LNCAP (cell line): ENCODE data around the gene CDK2.

ENCODE experiments used
- CTCF ChIP-seq: fragments of 450-650 bp; IDR thresholded peaks from 2 replicates; pipeline ENCODE4 v1.5.1; 2017; ENCODE audit warnings: mild to moderate bottlenecking

CDK2 gene

DNA sequence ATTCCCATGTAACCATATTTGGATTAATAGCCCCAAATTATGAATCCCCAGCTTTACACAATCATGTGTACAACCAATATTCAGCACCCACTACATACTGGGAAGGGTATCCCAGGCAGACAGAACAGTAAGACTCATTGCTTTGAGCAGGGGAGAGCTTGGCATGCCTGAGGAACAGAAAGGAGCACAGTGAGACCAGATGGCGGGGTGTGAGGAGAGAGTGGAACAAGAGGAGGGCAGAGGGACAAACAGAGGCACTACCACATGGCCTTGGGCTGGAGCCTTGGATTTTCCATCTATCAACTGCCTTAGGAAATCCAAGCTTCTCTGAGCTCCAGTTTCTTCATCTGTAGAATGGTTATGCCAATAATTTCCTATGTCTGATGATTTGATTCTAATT, 31.9 kb upstream of the CDK2 start:
- no peak for TF ChIP-seq CTCF

- TF ChIP-seq CTCF: no peak
Observed at GRCh38 chr12:55935738-55936151, 30.9 kb upstream of the CDK2 start.

- TF ChIP-seq CTCF: no peak
Observed at GRCh38 chr12:55937981-55938380, 28.6 kb upstream of the CDK2 start.

DNA sequence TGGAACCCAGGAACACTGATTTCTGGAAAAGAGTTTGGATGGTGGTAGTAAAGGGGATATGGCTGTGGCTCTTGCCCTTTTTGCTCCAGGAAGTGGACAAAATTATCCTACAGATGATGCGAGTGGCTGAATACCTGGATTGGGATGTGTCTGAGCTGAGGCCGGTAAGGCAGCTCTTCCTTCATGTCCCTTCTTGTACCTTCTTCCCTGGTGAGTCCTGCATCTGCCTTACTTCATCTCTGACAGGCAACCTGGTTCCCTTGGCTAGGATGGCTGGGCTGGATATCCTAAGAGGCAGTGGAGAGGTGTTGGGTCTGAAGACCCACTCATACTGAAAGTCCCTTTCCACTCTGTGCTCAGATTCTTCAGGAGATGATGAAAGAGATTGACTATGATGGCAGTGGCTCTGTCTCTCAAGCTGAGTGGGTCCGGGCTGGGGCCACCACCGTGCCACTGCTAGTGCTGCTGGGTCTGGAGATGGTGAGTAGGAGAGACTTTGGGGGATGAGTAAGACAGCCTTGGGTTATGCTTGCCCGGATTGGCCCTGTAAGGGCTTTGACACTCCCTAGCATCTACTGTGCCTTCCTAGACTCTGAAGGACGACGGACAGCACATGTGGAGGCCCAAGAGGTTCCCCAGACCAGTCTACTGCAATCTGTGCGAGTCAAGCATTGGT, 27.7 kb upstream of the CDK2 start:
- TF ChIP-seq CTCF: no peak

- TF ChIP-seq CTCF: peak; percentile 91
Observed at GRCh38 chr12:55940065-55940732, 26.4 kb upstream of the CDK2 start.

GRCh38 chr12:55942055-55942454, 24.6 kb upstream of the CDK2 start:
- no peak for TF ChIP-seq CTCF

DNA sequence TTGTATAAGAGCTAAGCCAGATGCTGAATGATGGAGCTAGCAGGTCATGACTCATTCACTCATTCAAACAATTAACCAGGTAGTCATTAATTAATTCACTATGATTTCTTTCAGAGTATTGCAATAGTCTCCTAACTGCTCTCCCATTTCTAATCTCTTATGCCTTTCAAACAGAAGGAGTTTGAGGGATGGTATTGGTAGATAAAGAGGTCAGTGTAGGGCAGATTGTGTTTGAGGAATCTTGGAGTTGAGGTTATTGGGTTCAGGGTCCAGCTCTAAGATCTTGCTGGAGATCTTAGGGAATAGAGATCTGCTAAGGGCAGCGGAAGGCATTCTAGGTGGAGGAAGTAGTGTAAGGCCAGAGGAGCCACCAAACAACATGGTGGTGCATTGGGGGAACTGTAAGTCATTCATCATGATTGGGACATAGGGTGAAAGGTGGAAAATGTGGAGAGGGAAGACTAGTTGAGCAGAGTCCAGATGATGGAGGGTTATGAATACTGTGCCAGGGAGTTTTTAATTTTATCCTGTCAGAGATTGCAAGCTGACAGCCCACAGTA, 24.0 kb upstream of the CDK2 start:
- no peak for TF ChIP-seq CTCF
